Islet of Langerhans (tissue), 1 donor: ENCODE measurements around the gene ALPK1.

Source experiments
- FAIRE-seq: peaks from one replicate; lab custom pipeline; 2011; peaks lifted over from hg19 to GRCh38; lab: Jason Lieb, UNC

Gene ALPK1

GRCh38 chr4:112328734-112329130 lies 31.6 kb downstream of the ALPK1 start:
- FAIRE-seq: no peak

GRCh38 chr4:112329672-112330375 lies 32.7 kb downstream of the ALPK1 start:
- no peak for FAIRE-seq

GRCh38 chr4:112330921-112331320 lies 33.8 kb downstream of the ALPK1 start:
- FAIRE-seq: no peak

GRCh38 chr4:112332398-112332797 lies 35.2 kb downstream of the ALPK1 start:
- FAIRE-seq: no peak

- FAIRE-seq: no peak
These were observed 42.9 kb downstream of the ALPK1 start for GRCh38 chr4:112340023-112340422.

GRCh38 chr4:112341033-112341432 lies 43.9 kb downstream of the ALPK1 start:
- no peak for FAIRE-seq

GRCh38 chr4:112343330-112344080 lies 46.3 kb downstream of the ALPK1 start:
- no peak for FAIRE-seq

GRCh38 chr4:112348488-112349158 lies 51.5 kb downstream of the ALPK1 start:
- no peak for FAIRE-seq

- FAIRE-seq: no peak
These were observed 55.6 kb downstream of the ALPK1 start for GRCh38 chr4:112352736-112353135.

- FAIRE-seq: no peak
These were observed 58.5 kb downstream of the ALPK1 start for GRCh38 chr4:112355662-112356061.

GRCh38 chr4:112357453-112357852 lies 60.3 kb downstream of the ALPK1 start:
- no peak for FAIRE-seq

GRCh38 chr4:112357897-112358296 lies 60.7 kb downstream of the ALPK1 start:
- FAIRE-seq: no peak

- FAIRE-seq: no peak
These were observed 61.2 kb downstream of the ALPK1 start for GRCh38 chr4:112358415-112358814.

GRCh38 chr4:112358952-112359749 lies 62.0 kb downstream of the ALPK1 start:
- no peak for FAIRE-seq

- FAIRE-seq: no peak
These were observed 64.1 kb downstream of the ALPK1 start for GRCh38 chr4:112361181-112361791.

GRCh38 chr4:112370466-112370865 lies 73.3 kb downstream of the ALPK1 start:
- no peak for FAIRE-seq

GRCh38 chr4:112371361-112371760 lies 74.2 kb downstream of the ALPK1 start:
- FAIRE-seq: no peak

GRCh38 chr4:112374850-112375249 lies 77.7 kb downstream of the ALPK1 start:
- no peak for FAIRE-seq

- no peak for FAIRE-seq
These were observed 80.0 kb downstream of the ALPK1 start for GRCh38 chr4:112377171-112377570.

- FAIRE-seq: no peak
These were observed 80.5 kb downstream of the ALPK1 start for GRCh38 chr4:112377594-112378242.

GRCh38 chr4:112378243-112378620 lies 81.1 kb downstream of the ALPK1 start:
- FAIRE-seq: no peak

GRCh38 chr4:112378858-112379257 lies 81.7 kb downstream of the ALPK1 start:
- no peak for FAIRE-seq
